GM12892 (cell line): Measurements from ENCODE around the gene NUCB2.

Source experiments
- DNase-seq: peaks from one replicate; pipeline ENCODE4 v3.0.0; 2011; ENCODE audit not compliant: insufficient read length
- FAIRE-seq: peaks from 2 replicates; lab custom pipeline; 2011; peaks lifted over from hg19 to GRCh38; lab: Jason Lieb, UNC
- POLR2A ChIP-seq: IDR thresholded peaks from 2 replicates; pipeline ENCODE4 v1.6.1; 2011; ENCODE audit warnings: low read depth, low read length, control low read depth
- POLR2AphosphoS5 ChIP-seq: IDR thresholded peaks from 2 replicates; pipeline ENCODE4 v1.6.1; 2011; ENCODE audit warnings: low read depth, low read length, control low read depth
- TAF1 ChIP-seq: IDR thresholded peaks from 2 replicates; pipeline ENCODE4 v1.6.1; 2011; ENCODE audit warnings: low read depth, mild to moderate bottlenecking, control low read depth, low read length, borderline replicate concordance

The NUCB2 gene

GRCh38 chr11:17273668-17274282 lies 2.8 kb upstream of the NUCB2 start:
- TF ChIP-seq POLR2A (no peak), POLR2AphosphoS5 (no peak), TAF1 (no peak)
- DNase-seq (no peak), FAIRE-seq (no peak)

- TF ChIP-seq POLR2A = no peak
- no peak for TF ChIP-seq TAF1
- TF ChIP-seq POLR2AphosphoS5 = no peak
- FAIRE-seq (no peak), DNase-seq (no peak)
Observed at GRCh38 chr11:17275400-17276235, 921 bp upstream of the NUCB2 start.

- TF ChIP-seq POLR2AphosphoS5 = no peak
- TF ChIP-seq TAF1 = no peak
- TF ChIP-seq POLR2A = no peak
- peak; percentile 34 for DNase-seq
- no peak for FAIRE-seq
Observed at GRCh38 chr11:17277024-17277584, 565 bp downstream of the NUCB2 start.

- no peak for FAIRE-seq
- TF ChIP-seq TAF1 (no peak), POLR2AphosphoS5 (no peak), POLR2A (no peak)
Observed at GRCh38 chr11:17280494-17281127, 4.1 kb downstream of the NUCB2 start.

GRCh38 chr11:17286332-17286731 lies 9.8 kb downstream of the NUCB2 start:
- TF ChIP-seq POLR2A = no peak
- TF ChIP-seq POLR2AphosphoS5 = no peak
- TF ChIP-seq TAF1 = no peak
- FAIRE-seq (no peak), DNase-seq (no peak)

More at GRCh38 chr11:17280494-17281127, 4.1 kb downstream of the NUCB2 start:
- DNase-seq = no peak

GRCh38 chr11:17287058-17287457 lies 10.5 kb downstream of the NUCB2 start:
- no peak for DNase-seq
- FAIRE-seq = no peak
- TF ChIP-seq POLR2A (no peak), TAF1 (no peak), POLR2AphosphoS5 (no peak)

- no peak for DNase-seq
- FAIRE-seq = no peak
- no peak for TF ChIP-seq TAF1
- TF ChIP-seq POLR2AphosphoS5 = no peak
- TF ChIP-seq POLR2A = no peak
Observed at GRCh38 chr11:17291710-17292109, 15.2 kb downstream of the NUCB2 start.

- DNase-seq = no peak
- FAIRE-seq = peak; percentile 5
- TF ChIP-seq POLR2A (no peak), TAF1 (no peak), POLR2AphosphoS5 (no peak)
Observed at GRCh38 chr11:17293311-17293710, 16.8 kb downstream of the NUCB2 start.

GRCh38 chr11:17294033-17294432 lies 17.5 kb downstream of the NUCB2 start:
- DNase-seq = no peak
- FAIRE-seq = peak; percentile 56
- TF ChIP-seq POLR2A = no peak
- no peak for TF ChIP-seq POLR2AphosphoS5
- TF ChIP-seq TAF1 = no peak

- DNase-seq (no peak), FAIRE-seq (peak; percentile 81)
- TF ChIP-seq TAF1 = no peak
- no peak for TF ChIP-seq POLR2A
- TF ChIP-seq POLR2AphosphoS5 = no peak
Observed at GRCh38 chr11:17296852-17297559, 20.5 kb downstream of the NUCB2 start.
